T-helper 2 cell (primary cell): ENCODE measurements around the gene CCDC187.
"Not testable (repeated sequence)": the region's sequence is repeated elsewhere in the genome, so short reads cannot be mapped to it uniquely, and the experiment has no call there.

ENCODE experiments used
- DNase-seq, 5 experiments: peaks; one replicate each; pipeline versions ENCODE4 v3.0.0 to v3.0.0-alpha.2; 2012 to 2022

CCDC187 gene

DNA sequence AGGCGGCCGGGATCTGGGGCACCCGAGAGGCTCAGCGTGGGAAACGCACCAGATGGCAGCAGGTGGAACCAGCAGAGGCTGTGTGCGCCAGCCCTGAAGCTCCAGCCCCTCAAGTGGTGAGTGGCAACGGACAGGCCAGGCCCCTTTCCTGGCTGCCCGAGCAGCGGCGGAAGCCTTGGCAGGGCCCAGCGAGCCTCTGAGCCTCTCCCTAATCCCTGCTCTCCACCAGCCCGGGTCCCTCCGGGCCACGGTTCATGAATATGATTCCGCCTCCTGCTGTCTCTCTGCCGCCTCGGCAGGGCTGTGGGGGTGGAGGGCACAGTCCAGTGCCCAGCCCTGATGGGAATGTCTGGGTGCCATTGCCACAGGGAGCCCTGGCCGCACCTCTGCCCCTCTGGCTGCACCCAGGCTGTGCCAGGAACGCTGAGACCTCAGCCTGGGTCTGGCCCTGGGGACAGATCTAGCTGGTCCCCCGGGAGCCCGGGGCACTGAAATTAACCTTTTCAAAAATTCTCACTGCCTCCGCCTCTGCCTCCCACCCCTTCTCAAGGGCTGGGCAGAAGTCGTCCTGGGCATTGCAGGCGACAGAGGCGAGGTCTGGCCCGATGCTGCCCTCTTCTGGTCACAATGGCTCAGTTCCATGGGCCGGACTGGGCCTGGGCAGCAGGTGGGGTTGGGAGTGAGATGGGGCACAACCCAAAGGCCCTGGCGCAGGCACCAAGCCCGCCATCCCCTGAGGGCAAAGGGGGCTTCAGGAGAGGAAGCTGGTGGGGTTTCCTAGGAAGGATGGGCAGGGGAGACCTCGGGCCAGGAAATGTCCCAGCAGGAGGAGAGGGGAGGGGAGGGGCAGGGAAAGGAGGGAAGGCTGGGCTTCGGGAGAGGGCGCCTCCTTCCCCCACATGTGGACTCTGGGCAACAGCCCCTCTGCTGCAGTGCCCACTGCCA is 20.3 kb downstream of the CCDC187 start:
- peak; percentile 21 to 67 (median 57) for DNase-seq

- peak in 1 of 5 experiments; percentile 39 for DNase-seq
These were observed 21.5 kb downstream of the CCDC187 start for GRCh38 chr9:136282272-136282861.

DNA sequence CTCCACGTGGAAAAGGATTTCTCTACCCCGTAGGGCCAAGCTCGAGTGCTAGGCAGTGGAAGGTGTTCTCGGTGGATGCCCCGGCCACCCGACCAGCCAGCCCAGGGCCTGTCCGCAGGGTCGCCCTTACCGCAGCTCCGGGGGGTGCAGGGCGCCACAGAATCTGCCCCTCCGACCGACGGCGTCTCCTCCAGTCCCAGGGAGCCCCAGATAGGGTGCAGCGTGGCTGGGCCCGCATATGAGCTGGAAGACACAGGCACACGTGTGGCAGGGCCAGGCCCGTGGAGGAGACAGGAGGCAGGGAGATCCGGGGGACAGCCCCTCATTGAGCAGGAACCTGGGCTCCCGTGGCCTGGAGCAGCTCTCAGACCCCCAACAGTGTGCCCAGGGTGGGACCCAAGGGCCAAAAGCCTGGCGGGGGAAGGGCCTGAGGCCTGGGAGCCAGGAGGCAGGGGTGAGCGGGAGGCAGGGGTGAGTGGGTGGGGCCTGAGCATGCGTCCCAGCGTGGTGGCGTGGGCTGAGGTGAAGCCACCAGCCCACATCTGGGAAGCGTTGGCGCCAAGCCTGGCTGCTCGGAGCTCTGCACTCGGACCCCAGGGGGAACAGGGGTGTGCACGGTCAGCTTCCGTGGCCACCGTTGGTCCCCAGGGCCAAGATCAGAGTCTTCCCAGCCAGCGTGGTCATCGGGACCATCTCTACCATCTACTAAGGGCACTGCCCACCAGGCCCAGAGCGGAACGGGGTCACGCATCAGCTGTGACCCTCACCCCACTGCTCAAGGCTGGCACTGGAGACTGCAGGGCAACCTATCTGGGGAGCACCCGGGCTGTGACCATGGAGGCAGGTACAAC is 22.2 kb downstream of the CCDC187 start:
- DNase-seq, result no peak

DNA sequence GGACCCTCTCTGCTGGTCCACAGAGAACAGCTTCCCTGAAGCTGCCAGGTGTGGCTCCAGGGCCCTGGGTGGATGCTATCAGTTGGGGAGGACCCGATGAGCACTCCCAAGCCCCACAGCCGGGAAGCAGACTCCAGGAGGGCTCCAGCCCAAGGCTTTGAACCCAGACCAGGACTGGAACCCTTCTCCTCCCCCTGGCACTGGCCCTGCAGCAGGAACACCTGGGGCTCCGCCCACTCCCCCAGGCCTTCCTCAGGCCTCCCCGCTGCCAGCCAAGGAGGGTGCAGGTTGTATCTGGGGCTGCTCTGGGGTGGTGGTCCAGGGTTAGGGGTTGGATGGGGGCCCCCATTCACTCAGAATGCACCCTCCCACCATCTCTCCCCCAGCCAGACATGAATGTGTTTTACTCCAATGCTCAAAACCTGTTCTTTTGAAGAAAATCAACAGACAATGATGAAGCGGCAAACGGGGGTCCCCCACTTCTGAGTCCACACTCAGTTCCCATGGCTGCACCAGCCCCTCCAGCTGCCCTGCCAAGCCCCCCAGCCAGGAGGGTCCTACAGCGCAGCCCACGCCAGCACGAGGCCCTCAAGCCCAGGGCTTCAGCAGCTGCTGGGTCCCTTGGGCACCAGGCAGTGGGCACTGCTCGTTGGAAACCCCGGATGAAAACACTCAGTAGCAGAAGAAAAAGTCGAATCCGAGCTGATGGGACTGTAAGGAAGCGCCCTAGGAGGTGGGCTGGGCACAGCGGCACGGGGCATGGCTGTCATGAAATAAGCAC is 23.2 kb downstream of the CCDC187 start:
- no peak for DNase-seq

- DNase-seq, result no peak
These were observed 24.4 kb downstream of the CCDC187 start for GRCh38 chr9:136279471-136279870.

- DNase-seq, result no peak
These were observed 25.0 kb downstream of the CCDC187 start for GRCh38 chr9:136278894-136279293.

DNA sequence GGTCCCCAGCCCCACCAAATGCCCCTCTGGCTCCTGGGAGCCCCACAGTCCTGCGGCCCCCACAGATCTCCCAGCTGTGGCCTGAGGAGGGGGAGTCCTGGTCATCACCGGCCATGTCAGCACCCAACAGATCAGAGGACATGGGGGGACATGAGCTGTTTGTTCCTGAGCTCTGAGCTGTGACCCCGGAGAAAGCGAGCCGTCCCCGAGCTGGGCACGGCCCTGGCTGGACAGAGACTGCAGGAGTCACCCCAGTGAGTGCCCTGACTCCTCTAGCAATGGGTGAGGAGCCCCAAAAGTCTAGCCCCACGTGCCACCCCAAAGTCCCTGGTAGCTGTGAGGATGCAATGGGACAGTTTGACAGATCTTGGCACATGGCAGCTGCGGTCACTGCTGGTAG is 25.7 kb downstream of the CCDC187 start:
- DNase-seq, result no peak

GRCh38 chr9:136277746-136278145 is 26.1 kb downstream of the CCDC187 start:
- no peak for DNase-seq

GRCh38 chr9:136276716-136277115 is 27.2 kb downstream of the CCDC187 start:
- DNase-seq, result no peak

DNA sequence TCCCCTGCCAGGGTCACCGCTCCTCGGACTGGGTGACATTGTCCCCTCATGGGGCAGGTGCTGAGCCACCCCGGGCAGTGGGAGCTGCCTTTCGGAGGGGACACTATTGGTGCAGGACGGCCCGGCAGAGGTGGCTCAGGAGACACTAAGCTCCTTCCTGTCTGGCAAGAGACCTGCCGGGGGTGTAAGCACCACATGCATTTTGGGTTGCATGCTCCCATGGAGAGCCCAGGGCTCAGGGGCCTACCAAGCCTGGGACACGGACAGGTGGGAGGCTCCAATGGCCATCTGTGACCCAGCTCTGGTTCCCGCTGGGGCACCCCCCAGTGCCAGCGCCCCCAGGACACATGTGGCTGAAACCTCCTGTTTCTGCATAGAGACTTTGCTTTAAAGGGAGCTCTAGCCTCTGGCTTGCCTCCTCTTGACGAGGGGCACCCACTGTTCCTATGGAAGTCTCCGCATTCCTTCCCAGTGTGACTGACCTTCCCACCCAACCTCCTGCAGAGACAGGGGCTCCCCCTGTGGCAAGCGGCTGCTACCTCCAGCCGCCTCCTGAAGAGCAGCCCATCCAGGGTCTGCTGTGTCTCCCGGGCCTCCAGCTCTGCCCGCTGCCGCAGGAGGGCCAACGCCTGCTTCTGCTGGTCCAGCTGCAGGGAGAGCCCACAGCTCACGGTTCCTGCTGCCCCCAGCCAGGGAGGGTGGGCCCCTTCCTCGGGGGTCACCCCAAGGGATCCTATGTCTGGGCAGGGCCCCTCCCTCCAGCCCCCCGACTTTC is 28.1 kb downstream of the CCDC187 start:
- DNase-seq, result no peak

DNA sequence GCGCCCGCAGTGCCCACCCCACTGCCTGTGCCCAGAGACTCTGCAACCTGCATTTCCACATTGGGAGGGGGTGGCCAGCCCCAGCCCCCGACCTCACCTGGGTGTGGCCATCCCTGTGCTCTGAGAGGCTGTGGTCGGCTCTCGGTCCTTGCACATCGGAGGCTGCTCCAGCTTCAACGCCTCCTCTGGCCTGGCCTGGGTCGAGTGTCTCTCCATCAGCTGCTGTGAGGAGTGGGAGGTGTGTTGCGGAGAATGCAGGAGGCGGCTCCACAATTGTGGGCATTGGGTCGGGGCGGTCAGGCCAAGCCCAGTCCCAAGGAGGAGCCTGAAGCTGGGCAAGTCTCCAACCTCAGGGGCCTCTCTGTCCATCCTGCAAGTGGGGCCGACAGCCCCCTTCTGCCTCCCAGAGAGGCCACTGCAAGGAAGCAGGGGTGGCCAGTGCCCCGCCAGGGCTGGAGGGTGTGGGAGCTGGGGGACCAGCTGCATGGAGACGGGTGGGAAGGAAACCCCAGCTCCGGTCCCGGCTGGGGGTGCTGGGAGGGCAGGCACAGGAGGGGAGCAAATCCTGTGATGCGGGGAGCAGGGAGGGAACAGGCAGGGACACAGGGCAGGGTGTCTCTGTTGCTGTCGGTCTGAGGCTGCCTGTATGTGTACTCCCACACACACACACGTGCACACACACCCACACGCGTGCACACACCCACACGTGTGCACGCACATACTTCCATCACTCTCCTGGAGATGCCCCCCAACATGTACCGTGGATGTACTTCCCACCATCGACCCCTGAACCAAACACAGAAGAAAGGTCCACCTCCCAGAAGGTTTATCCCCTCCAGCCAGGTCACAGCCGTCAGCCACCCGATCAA is 28.9 kb downstream of the CCDC187 start:
- DNase-seq, result no peak

- DNase-seq, result no peak
These were observed 29.7 kb downstream of the CCDC187 start for GRCh38 chr9:136273921-136274785.

GRCh38 chr9:136273244-136273865 is 30.5 kb downstream of the CCDC187 start:
- DNase-seq, result no peak

DNA sequence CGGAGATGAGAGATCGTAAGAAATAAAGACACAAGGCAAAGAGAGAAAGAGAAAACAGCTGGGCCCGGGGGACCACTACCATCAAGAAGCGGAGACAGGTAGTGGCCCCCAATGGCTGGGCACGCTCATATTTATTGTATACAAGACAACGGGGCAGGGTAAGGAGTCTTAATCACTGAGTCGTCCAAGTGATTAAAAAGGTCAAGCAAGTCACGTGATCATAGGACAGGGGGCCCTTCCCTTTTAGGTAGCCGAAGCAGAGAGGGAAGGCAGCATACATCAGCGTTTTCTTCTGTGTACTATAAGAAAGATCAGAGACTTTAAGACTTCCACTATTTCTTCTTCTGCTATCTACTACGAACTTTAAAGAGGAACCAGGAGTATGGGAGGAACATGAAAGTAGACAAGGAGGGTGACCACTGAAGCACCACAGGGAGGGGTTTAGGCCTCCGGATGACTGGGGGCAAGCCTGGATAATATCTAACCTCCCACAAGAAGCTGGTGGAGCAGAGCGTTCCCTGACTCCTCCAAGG is 33.7 kb downstream of the CCDC187 start:
- DNase-seq, result no peak

GRCh38 chr9:136268735-136269134 is 35.2 kb downstream of the CCDC187 start:
- no peak for DNase-seq

DNA sequence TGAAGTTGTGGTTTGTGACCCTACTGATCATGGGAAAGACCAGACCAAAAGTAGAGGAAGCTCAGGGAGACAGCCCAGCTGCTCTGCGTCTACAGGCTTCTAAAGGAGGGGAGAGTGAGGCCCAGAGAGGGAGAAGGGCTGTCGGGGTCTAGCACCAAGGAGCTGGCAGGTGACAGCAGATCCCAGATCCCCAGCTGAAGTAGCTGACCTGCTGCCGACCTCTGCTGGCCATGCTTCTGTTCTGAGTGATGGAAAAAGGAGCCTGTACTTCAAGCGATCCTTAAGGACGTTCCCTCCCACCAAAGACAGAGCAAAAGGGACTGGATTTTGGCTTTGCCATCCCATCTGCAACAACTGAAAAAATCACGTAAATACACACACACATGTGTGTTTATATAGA is 35.6 kb downstream of the CCDC187 start:
- DNase-seq, result no peak

DNA sequence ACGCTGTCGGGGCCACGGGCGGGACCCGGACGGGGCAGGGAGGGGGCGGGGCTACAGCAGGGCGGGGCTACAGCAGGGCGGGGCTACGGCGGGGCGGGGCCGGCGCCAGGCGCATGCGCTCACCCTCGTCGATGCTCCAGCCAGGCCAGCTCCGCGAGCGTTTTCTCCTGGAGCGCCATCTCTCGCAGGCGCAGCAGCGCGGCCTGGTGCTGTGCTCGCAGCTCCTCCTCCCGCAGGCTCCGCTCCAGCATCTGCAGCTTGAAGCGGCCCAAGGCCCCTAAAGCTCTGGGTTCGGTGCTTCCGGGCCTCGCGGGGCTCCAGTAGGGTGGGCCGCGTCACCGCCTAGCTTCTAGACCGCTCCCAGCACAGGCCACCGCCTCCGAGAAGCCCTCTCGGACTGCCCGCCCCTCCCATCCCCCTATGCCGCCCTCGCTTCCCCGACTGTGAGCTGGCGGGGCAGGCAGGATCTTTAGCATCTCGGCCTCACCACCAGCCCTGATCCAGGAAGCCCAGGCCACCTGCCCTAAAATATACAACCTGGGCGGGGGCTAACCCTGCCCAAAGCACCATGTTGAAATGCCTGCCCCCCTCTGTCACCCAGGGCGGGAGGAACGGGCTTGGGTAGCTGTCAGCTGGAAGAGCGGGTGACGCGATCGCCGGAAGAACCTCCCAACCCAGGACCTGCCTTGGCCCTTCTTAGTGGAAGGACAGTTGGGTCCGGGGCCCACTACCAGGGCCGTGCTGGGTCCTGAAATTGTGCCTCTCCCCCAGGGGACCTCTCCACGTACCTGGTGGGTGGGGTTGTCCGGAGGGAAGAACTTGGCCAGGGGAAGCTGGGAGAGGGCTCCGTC is 36.4 kb downstream of the CCDC187 start:
- peak; percentile 70 to 89 (median 76) for DNase-seq

DNA sequence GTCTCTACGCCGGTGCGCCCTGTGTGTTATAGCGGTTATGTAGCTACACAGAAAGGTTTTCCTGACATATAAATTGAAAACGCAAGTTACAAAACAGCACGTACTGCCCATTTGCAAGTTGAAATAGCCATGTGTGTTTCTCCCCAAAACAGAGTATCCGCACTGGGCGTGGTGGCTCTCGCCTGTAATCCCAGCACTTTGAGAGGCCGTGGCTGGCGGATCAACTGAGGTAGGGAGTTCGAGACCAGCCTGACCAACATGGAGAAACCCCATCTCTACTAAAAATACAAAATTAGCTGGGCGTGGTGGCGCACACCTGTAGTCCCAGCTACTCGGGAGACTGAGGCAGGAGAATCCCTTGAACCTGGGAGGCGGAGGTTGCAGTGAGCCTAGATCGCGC is 37.3 kb downstream of the CCDC187 start:
- not testable (repeated sequence) for DNase-seq
